ENCODE results near the gene CDON. TPM values are rescaled to one million over a fixed set of nuclear protein-coding genes. Genes with fewer than 3 reads are reported as not detected.

Gene CDON
- total RNA-seq, 2 donors from 2014 or later, result 2.3 to 10.5 TPM

- intact Hi-C loops (cut with DNase I), result no loop called here
- no peak overlapping the region for H3K4me3 ChIP-seq
- H3K9me3 ChIP-seq, result no peaks in the 10 kb centered on the region
- no peaks in the 10 kb centered on the region for H3K36me3 ChIP-seq
- DNase-seq, result no peak
- H3K27ac ChIP-seq, result no peak overlapping the region
- H3K4me1 ChIP-seq, result no peaks in the 10 kb centered on the region
- H3K27me3 ChIP-seq, result no peaks in the 10 kb centered on the region
- no peak for TF ChIP-seq CTCF (IDR thresholded peaks at IDR 0.05)
- no peak overlapping the region for H3K9ac ChIP-seq (ENCODE audit: low read depth in 2 of 2, low read length in 2 of 2)
These were observed 19.2 kb upstream of the CDON start for GRCh38 chr11:126081915-126082250.

GRCh38 chr11:126080161-126080941 lies 17.7 kb upstream of the CDON start:
- no peak for DNase-seq
- intact Hi-C loops (cut with DNase I), result no loop called here
- H3K27ac ChIP-seq, result no peak overlapping the region

GRCh38 chr11:126079621-126080124 lies 17.0 kb upstream of the CDON start:
- DNase-seq, result no peak
- Histone ChIP-seq H3K27me3 (no peaks in the 10 kb centered on the region), H3K9ac (ENCODE audit: low read depth in 2 of 2, low read length in 2 of 2) (no peak overlapping the region), H3K4me3 (no peak overlapping the region), H3K36me3 (no peaks in the 10 kb centered on the region), H3K27ac (no peak overlapping the region), H3K9me3 (no peaks in the 10 kb centered on the region), H3K4me1 (no peaks in the 10 kb centered on the region)
- intact Hi-C loops (cut with DNase I), result no loop called here
- TF ChIP-seq CTCF (IDR thresholded peaks at IDR 0.05), result no peak

More at GRCh38 chr11:126080161-126080941, 17.7 kb upstream of the CDON start:
- Histone ChIP-seq H3K4me1 (no peaks in the 10 kb centered on the region), H3K9ac (ENCODE audit: low read depth in 2 of 2, low read length in 2 of 2) (no peak overlapping the region), H3K9me3 (no peaks in the 10 kb centered on the region), H3K36me3 (no peaks in the 10 kb centered on the region), H3K27me3 (no peaks in the 10 kb centered on the region), H3K4me3 (no peak overlapping the region)
- TF ChIP-seq CTCF (IDR thresholded peaks at IDR 0.05), result no peak

- intact Hi-C loops (cut with DNase I), result no loop called here
- no peaks in the 10 kb centered on the region for H3K4me1 ChIP-seq
- no peaks in the 10 kb centered on the region for H3K36me3 ChIP-seq
- H3K9ac ChIP-seq (ENCODE audit: low read depth in 2 of 2, low read length in 2 of 2), result no peak overlapping the region
- H3K27me3 ChIP-seq, result no peaks in the 10 kb centered on the region
- no peak overlapping the region for H3K27ac ChIP-seq
- no peak for DNase-seq
- TF ChIP-seq CTCF (IDR thresholded peaks at IDR 0.05), result no peak
- H3K4me3 ChIP-seq, result no peak overlapping the region
- H3K9me3 ChIP-seq, result no peaks in the 10 kb centered on the region
These were observed 14.0 kb upstream of the CDON start for GRCh38 chr11:126076641-126077040.

GRCh38 chr11:126072801-126073594 lies 10.3 kb upstream of the CDON start:
- TF ChIP-seq CTCF (IDR thresholded peaks at IDR 0.05), result no peak
- intact Hi-C loops (cut with DNase I), result no loop called here
- no peaks in the 10 kb centered on the region for H3K4me1 ChIP-seq
- no peaks in the 10 kb centered on the region for H3K27me3 ChIP-seq
- H3K9me3 ChIP-seq, result no peaks in the 10 kb centered on the region
- no peak for DNase-seq
- H3K36me3 ChIP-seq, result no peaks in the 10 kb centered on the region
- no peak overlapping the region for H3K9ac ChIP-seq (ENCODE audit: low read depth in 2 of 2, low read length in 2 of 2)
- H3K27ac ChIP-seq, result no peak overlapping the region
- no peak overlapping the region for H3K4me3 ChIP-seq
